Ascending aorta (tissue), 2 donors: ENCODE results near the gene SERPINB10. TPM values are rescaled to one million over a fixed set of nuclear protein-coding genes. Genes with fewer than 3 reads are reported as not detected.
A peak's percentile ranks its signal among the peaks of the same experiment; 100 is the strongest.

ENCODE experiments used
- DNase-seq, 2 donors: peaks; one replicate each; pipeline ENCODE4 v3.0.0-alpha.2; 2019; ENCODE audit warnings: low spot score in 2 of 2
- H3K27ac ChIP-seq, 2 donors: fragments of 200-600 bp; sonication (generic); one replicate each; pipeline ENCODE4 v1.5.1; 2016 to 2017; ENCODE audit warnings: mild to moderate bottlenecking in 1 of 2
- H3K27me3 ChIP-seq: fragments of 200-600 bp; sonication (generic); one replicate; pipeline ENCODE4 v1.5.1; 2017
- H3K36me3 ChIP-seq, 2 donors: fragments of 200-600 bp; sonication (generic); one replicate each; pipeline ENCODE4 v1.5.1; 2016
- H3K4me1 ChIP-seq, 2 donors: fragments of 200-600 bp; sonication (generic); one replicate each; pipeline ENCODE4 v1.5.1; 2016 to 2017; ENCODE audit warnings: mild to moderate bottlenecking in 1 of 2
- H3K4me3 ChIP-seq, 2 donors: fragments of 200-600 bp; sonication (generic); one replicate each; pipeline ENCODE4 v1.5.1; 2016 to 2017; ENCODE audit warnings: mild to moderate bottlenecking in 1 of 2
- H3K9me3 ChIP-seq, 2 donors: fragments of 200-600 bp; sonication (generic); one replicate each; pipeline ENCODE4 v1.5.1; 2016
- intact Hi-C: fragments of 100-400 bp; cut with DNase I; formaldehyde crosslinking; loops from one replicate; pipeline ENCODE4 v1.15.1; 2023
- total RNA-seq: library from RNA; depleted of rRNA; stranded (reverse); fragments of >200 nt; gene quantifications from one replicate; pipeline ENCODE4 v1.1.0, GENCODE V29; 2016
- TF ChIP-seq, protein P1 (sequence below), 3 experiments: fragments of 200-600 bp in 2 of 3; fragments of 450-650 bp in 1 of 3; sonication (generic) in 2 of 3; IDR thresholded peaks; one replicate each; pipeline ENCODE4 v1.5.1; 2016 to 2019; ENCODE audit warnings: antibody characterized with exemption in 3 of 3, mild to moderate bottlenecking in 1 of 3, moderate library complexity in 1 of 3

Gene SERPINB10
- total RNA-seq, 1 donor from 2014 or later: not detected

DNA sequence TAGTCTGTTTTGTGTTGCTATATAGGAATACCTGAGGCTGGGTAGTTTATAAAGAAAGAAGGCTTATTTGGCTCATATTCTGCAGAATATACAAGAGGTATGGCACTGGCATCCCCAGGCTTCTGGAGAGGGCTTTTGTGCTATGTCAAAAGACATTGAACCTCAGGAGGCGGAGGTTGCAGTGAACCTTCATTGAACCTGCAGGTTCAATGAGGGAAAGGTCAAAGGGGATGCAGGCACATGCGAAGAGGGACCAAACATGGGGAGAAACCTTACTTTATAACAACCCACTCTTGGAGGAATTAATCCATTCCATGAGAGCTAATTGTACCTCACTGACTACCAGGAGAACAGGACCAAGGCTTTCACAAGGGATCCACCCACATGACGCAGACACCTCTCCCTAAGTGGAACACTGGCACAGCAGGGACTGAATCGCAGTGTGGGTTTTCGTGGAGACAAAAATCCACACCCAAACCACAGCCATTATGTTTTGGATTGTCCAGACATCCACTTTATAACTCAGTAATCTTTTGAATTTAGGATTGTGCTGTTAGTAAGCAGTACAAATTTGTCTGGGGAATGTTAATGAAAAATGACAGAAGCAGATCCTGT, 58.1 kb downstream of the SERPINB10 start:
- peaks cover 0 to 4% of the 10 kb centered on the region in 2 donors for H3K4me1 ChIP-seq
- TF ChIP-seq, protein P1, sequence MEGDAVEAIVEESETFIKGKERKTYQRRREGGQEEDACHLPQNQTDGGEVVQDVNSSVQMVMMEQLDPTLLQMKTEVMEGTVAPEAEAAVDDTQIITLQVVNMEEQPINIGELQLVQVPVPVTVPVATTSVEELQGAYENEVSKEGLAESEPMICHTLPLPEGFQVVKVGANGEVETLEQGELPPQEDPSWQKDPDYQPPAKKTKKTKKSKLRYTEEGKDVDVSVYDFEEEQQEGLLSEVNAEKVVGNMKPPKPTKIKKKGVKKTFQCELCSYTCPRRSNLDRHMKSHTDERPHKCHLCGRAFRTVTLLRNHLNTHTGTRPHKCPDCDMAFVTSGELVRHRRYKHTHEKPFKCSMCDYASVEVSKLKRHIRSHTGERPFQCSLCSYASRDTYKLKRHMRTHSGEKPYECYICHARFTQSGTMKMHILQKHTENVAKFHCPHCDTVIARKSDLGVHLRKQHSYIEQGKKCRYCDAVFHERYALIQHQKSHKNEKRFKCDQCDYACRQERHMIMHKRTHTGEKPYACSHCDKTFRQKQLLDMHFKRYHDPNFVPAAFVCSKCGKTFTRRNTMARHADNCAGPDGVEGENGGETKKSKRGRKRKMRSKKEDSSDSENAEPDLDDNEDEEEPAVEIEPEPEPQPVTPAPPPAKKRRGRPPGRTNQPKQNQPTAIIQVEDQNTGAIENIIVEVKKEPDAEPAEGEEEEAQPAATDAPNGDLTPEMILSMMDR (IDR thresholded peaks at IDR 0.05): no peak
- no peak overlapping the region for H3K4me3 ChIP-seq
- H3K36me3 ChIP-seq: no peaks in the 10 kb centered on the region
- H3K27ac ChIP-seq: no peak overlapping the region
- no peak for DNase-seq
- intact Hi-C loops: no loop called here
- H3K9me3 ChIP-seq: no peaks in the 10 kb centered on the region
- no peaks in the 10 kb centered on the region for H3K27me3 ChIP-seq

- intact Hi-C loops: loop anchor here (2.0 to 10.0 kb wide), 5 partner anchors 547 to 1535 kb away; partner anchors contain the start of genes KDSR, PHLPP1, VPS4B and ZCCHC2
- DNase-seq: peak; percentile 76 to 98
- no peaks in the 10 kb centered on the region for H3K36me3 ChIP-seq
- peak within 1 kb of the TSS; percentile 97 to 99 for H3K27ac ChIP-seq
- TF ChIP-seq, protein P1 (IDR thresholded peaks at IDR 0.05): no peak
- peaks cover 0 to 4% of the 10 kb centered on the region in 2 donors for H3K4me1 ChIP-seq
- no peaks in the 10 kb centered on the region for H3K9me3 ChIP-seq
- H3K4me3 ChIP-seq: peak within 1 kb of the TSS; percentile 77 to 80
- H3K27me3 ChIP-seq: no peaks in the 10 kb centered on the region
These were observed 62.4 kb downstream of the SERPINB10 start, which contains the start of gene SERPINB8 for GRCh38 chr18:63969942-63970808. Gene SERPINB8 (plus strand): TSS chr18:63970081. CDS start chr18:63978309, 8,228 bp downstream.

DNA sequence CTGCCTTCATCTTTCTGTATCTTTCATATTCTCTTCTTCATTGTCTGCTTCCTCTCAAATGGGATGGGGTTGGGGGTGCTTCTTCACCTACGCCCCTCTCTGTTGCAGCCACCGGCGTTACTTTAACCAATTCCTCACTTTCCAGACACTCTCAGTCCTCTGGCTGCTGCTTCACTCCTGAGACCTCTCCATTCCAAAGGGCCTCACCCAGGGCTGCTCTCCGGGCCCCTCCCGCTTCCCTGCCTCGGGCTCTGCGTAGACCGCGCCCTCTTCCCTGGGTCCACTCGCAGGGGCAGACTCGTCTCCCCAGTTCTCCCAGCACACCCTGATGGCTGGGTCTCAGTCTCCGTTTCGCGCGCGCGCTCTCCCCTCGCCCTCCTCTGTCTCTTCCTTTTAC, 63.0 kb downstream of the SERPINB10 start:
- intact Hi-C loops: loop anchor here (2.0 to 10.0 kb wide), 5 partner anchors 548 to 1536 kb away; partner anchors contain the start of genes KDSR, PHLPP1, VPS4B and ZCCHC2
- Histone ChIP-seq H3K4me3 (peak overlapping the region; percentile 77 to 80), H3K27ac (peak overlapping the region; percentile 97 to 99), H3K36me3 (no peaks in the 10 kb centered on the region), H3K27me3 (no peaks in the 10 kb centered on the region), H3K9me3 (no peaks in the 10 kb centered on the region), H3K4me1 (peaks cover 0 to 4% of the 10 kb centered on the region in 2 donors)
- peak in 1 of 2 donors; percentile 67 for DNase-seq
- TF ChIP-seq, protein P1 (IDR thresholded peaks at IDR 0.05): no peak

DNA sequence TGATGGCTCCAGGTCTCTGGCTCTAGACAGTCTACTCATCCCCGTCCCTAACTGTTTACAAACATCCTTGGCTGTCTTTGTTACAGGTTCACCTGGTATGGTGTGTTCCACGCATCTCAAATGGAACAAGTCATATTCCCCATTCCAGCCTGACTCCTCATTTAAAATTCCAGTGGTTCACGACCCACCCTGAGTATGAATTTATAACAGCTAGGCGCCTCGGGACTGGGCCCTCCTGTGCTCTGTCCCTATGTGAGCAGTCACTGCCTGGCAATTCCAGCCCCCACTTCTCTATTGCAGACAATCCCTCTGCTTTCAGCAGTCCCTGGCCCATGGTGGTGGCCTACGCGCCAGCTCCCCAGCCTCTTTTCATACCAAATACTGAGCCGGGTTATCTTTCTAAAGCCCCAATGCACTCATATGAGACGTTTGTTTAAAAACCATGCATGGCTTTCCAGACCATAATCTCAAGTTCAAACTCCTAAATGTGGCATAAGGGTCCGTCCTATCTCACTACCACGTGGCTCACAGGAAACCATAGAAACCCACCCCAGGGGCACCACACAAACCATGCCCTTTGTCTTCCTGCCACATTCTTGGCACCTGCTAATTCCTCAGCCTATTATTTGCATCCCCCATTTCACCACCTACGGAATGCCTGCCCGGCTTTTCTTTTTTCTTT, 63.7 kb downstream of the SERPINB10 start:
- no peak for DNase-seq
- Histone ChIP-seq H3K27me3 (no peaks in the 10 kb centered on the region), H3K9me3 (no peaks in the 10 kb centered on the region), H3K36me3 (no peaks in the 10 kb centered on the region), H3K27ac (peak overlapping the region; percentile 97 to 99), H3K4me3 (peak overlapping the region; percentile 77 to 80), H3K4me1 (peaks cover 0 to 4% of the 10 kb centered on the region in 2 donors)
- intact Hi-C loops: loop anchor here (2.0 to 10.0 kb wide), 5 partner anchors 549 to 1537 kb away; partner anchors contain the start of genes KDSR, PHLPP1, VPS4B and ZCCHC2
- TF ChIP-seq, protein P1 (IDR thresholded peaks at IDR 0.05): no peak

GRCh38 chr18:63972002-63972376, 64.2 kb downstream of the SERPINB10 start:
- H3K36me3 ChIP-seq: no peaks in the 10 kb centered on the region
- no peak for DNase-seq
- H3K4me1 ChIP-seq: peaks cover 0 to 4% of the 10 kb centered on the region in 2 donors
- H3K27ac ChIP-seq: no peak overlapping the region
- H3K27me3 ChIP-seq: no peaks in the 10 kb centered on the region
- H3K4me3 ChIP-seq: no peak overlapping the region
- TF ChIP-seq, protein P1 (IDR thresholded peaks at IDR 0.05): no peak
- intact Hi-C loops: loop anchor here (5.0 to 10.0 kb wide), 3 partner anchors 605 to 1537 kb away; partner anchors contain the start of genes KDSR and ZCCHC2
- H3K9me3 ChIP-seq: no peaks in the 10 kb centered on the region
